ENCODE measurements around the gene EMC9.

The EMC9 gene

GRCh38 chr14:24138396-24139271 lies 2.8 kb downstream of the EMC9 start:
- peaks cover 18% of the 10 kb centered on the region for H3K4me1 ChIP-seq (ENCODE audit: insufficient read depth, low read length)
- no peak overlapping the region for H3K4me3 ChIP-seq (ENCODE audit: low read length)
- no peaks in the 10 kb centered on the region for H3K27me3 ChIP-seq (ENCODE audit: insufficient read depth, low read length)
- no peak overlapping the region for H2AFZ ChIP-seq (ENCODE audit: low read depth, low read length)
- H3K36me3 ChIP-seq (ENCODE audit: insufficient read depth, low read length) = peaks cover 22% of the 10 kb centered on the region
- H3K9me3 ChIP-seq (ENCODE audit: low read length) = no peaks in the 10 kb centered on the region

DNA sequence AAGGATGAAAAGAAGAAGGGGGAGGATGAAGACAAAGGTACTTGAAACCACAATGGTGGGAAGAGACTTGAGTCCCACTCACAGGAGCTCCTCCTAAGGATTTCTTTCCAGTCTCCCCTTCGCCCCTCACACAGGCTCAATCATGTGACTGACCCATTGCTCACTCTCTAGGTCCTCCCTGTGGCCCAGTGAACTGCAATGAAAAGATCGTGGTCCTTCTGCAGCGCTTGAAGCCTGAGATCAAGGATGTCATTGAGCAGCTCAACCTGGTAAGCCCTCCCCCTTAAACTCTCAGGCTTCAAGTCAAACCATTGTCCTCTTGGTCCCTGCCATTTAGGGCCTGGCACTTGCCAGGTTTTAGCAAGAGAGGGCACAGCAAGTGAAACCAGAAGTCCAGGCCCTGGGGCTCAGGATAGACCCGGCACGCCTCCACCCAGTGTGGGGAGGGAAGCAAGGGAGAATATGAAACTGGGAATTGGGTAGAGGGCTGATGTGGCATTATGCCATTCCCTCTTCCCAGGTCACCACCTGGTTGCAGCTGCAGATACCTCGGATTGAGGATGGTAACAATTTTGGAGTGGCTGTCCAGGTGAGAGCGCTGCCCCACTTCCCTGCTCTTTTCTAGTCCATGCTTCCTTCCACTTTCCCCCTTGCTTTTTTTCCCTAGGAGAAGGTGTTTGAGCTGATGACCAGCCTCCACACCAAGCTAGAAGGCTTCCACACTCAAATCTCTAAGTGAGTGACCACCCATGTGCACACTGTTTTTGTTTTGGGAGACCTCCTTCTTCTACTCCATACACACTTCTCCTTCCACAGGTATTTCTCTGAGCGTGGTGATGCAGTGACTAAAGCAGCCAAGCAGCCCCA lies 3.6 kb downstream of the EMC9 start:
- Histone ChIP-seq H3K9me3 (ENCODE audit: low read length) (no peaks in the 10 kb centered on the region), H3K4me1 (ENCODE audit: insufficient read depth, low read length) (peaks cover 18% of the 10 kb centered on the region), H3K36me3 (ENCODE audit: insufficient read depth, low read length) (peaks cover 19% of the 10 kb centered on the region), H3K4me3 (ENCODE audit: low read length) (no peak overlapping the region), H3K27me3 (ENCODE audit: insufficient read depth, low read length) (no peaks in the 10 kb centered on the region), H2AFZ (ENCODE audit: low read depth, low read length) (no peak overlapping the region)

DNA sequence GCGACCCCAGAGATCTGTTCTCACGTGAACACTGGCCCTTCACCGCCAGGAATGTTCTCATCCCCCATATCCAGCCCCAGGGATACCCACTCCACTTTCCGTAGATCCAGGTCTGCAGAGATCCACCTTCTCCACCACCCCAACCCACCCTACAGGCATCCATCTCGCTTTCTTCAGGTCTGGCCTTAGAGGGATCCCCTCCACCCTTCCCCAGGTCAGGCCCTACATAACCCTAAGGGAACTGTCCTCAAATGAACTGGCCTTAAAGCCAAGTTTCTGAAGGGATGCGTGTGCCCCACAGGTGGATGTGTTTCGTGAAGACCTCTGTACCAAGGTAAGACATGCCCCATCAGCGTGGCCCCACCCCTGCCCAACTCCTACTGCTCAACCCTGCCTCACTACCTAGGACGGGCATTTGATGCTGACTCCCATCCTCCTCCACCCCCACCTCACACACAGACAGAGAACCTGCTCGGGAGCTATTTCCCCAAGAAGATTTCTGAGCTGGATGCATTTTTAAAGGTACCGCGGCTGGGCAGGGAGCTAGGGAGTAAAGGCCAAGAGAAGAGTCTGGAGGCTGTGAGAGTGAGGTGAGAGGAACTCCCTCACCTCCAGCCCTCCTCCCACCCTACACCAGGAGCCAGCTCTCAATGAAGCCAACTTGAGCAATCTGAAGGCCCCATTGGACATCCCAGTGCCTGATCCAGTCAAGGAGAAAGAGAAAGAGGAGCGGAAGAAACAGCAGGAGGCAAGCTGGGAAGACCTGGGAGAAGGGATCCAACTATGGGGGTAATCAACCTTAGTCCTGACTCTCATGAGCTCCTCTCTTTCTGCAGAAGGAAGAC lies 4.5 kb downstream of the EMC9 start:
- peak overlapping the region; percentile 75 for H3K4me3 ChIP-seq (ENCODE audit: low read length)
- H2AFZ ChIP-seq (ENCODE audit: low read depth, low read length) = no peak overlapping the region
- H3K4me1 ChIP-seq (ENCODE audit: insufficient read depth, low read length) = peaks cover 15% of the 10 kb centered on the region

GRCh38 chr14:24135834-24136683 lies 5.3 kb downstream of the EMC9 start, which contains the start of gene PSME1:
Gene PSME1, plus strand, starts transcription at chr14:24136194. Its CDS starts 69 bp downstream, at chr14:24136263.
- no peaks in the 10 kb centered on the region for H3K27me3 ChIP-seq (ENCODE audit: insufficient read depth, low read length)
- H3K4me1 ChIP-seq (ENCODE audit: insufficient read depth, low read length) = peaks cover 15% of the 10 kb centered on the region
- H3K4me3 ChIP-seq (ENCODE audit: low read length) = peak within 1 kb of the TSS; percentile 75
- no peaks in the 10 kb centered on the region for H3K9me3 ChIP-seq (ENCODE audit: low read length)
- H3K36me3 ChIP-seq (ENCODE audit: insufficient read depth, low read length) = peaks cover 19% of the 10 kb centered on the region
- peak within 1 kb of the TSS; percentile 78 for H2AFZ ChIP-seq (ENCODE audit: low read depth, low read length)

More for the DNA sequence above, 4.5 kb downstream of the EMC9 start:
- no peaks in the 10 kb centered on the region for H3K9me3 ChIP-seq (ENCODE audit: low read length)
- peaks cover 19% of the 10 kb centered on the region for H3K36me3 ChIP-seq (ENCODE audit: insufficient read depth, low read length)
- H3K27me3 ChIP-seq (ENCODE audit: insufficient read depth, low read length) = no peaks in the 10 kb centered on the region

- Histone ChIP-seq H3K9me3 (ENCODE audit: low read length) (no peaks in the 10 kb centered on the region), H3K4me3 (ENCODE audit: low read length) (peak overlapping the region; percentile 75), H3K36me3 (ENCODE audit: insufficient read depth, low read length) (peaks cover 19% of the 10 kb centered on the region), H3K4me1 (ENCODE audit: insufficient read depth, low read length) (peaks cover 15% of the 10 kb centered on the region), H3K27me3 (ENCODE audit: insufficient read depth, low read length) (no peaks in the 10 kb centered on the region), H2AFZ (ENCODE audit: low read depth, low read length) (peak overlapping the region; percentile 78)
Measured at GRCh38 chr14:24135584-24135833, 5.9 kb downstream of the EMC9 start.

GRCh38 chr14:24133735-24134134 lies 7.7 kb downstream of the EMC9 start:
- Histone ChIP-seq H3K36me3 (ENCODE audit: insufficient read depth, low read length) (peaks cover 11% of the 10 kb centered on the region), H3K4me1 (ENCODE audit: insufficient read depth, low read length) (peaks cover 7% of the 10 kb centered on the region), H3K4me3 (ENCODE audit: low read length) (no peak overlapping the region), H3K9me3 (ENCODE audit: low read length) (no peaks in the 10 kb centered on the region), H2AFZ (ENCODE audit: low read depth, low read length) (no peak overlapping the region), H3K27me3 (ENCODE audit: insufficient read depth, low read length) (no peaks in the 10 kb centered on the region)

DNA sequence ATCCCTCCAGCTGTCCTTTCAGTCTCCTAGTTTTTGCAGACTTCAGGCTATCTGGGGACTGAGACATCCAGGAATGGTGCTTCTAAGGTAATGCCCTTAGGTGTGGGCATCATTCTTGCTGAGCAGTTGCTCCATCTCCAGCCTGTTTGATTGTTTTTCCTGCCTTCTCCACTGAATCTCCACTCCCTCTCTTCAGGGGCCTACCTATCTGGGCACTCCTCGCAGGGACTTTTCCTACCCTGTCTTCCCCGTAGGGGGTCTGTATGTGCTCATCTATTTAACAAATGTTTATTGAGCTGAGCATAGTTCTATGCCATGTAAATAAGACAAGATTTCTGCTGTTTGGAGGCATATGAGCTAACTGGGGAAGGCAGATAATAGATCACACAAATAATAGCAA lies 8.4 kb downstream of the EMC9 start:
- Histone ChIP-seq H3K4me1 (ENCODE audit: insufficient read depth, low read length) (peaks cover 7% of the 10 kb centered on the region), H3K4me3 (ENCODE audit: low read length) (no peak overlapping the region), H2AFZ (ENCODE audit: low read depth, low read length) (no peak overlapping the region), H3K36me3 (ENCODE audit: insufficient read depth, low read length) (peaks cover 4% of the 10 kb centered on the region), H3K27me3 (ENCODE audit: insufficient read depth, low read length) (no peaks in the 10 kb centered on the region), H3K9me3 (ENCODE audit: low read length) (no peaks in the 10 kb centered on the region)

DNA sequence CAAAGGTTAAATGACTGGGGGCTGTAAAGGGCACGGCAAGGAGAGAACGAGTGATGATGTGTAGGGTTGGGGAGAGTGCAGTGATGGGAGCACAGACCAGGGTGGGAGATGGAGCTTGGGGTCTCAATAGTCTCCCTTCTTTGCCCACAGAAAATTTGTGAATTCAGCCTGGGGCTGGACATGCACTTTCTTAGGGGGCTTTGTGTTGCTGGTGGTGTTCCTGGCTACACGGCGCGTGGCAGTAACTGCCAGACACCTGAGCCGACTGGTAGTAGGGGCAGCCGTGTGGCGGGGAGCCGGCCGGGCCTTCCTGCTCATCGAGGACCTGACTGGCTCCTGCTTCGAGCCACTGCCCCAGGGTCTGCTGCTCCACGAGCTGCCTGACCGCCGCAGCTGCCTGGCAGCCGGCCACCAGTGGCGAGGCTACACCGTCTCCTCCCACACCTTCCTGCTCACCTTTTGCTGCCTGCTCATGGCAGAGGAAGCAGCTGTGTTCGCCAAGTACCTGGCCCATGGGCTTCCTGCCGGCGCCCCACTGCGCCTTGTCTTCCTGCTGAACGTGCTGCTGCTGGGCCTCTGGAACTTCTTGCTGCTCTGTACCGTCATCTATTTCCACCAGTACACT lies 9.2 kb downstream of the EMC9 start:
- Histone ChIP-seq H2AFZ (ENCODE audit: low read depth, low read length) (no peak overlapping the region), H3K4me3 (ENCODE audit: low read length) (no peak overlapping the region), H3K4me1 (ENCODE audit: insufficient read depth, low read length) (peaks cover 7% of the 10 kb centered on the region), H3K27me3 (ENCODE audit: insufficient read depth, low read length) (no peaks in the 10 kb centered on the region), H3K9me3 (ENCODE audit: low read length) (no peaks in the 10 kb centered on the region), H3K36me3 (ENCODE audit: insufficient read depth, low read length) (no peaks in the 10 kb centered on the region)

DNA sequence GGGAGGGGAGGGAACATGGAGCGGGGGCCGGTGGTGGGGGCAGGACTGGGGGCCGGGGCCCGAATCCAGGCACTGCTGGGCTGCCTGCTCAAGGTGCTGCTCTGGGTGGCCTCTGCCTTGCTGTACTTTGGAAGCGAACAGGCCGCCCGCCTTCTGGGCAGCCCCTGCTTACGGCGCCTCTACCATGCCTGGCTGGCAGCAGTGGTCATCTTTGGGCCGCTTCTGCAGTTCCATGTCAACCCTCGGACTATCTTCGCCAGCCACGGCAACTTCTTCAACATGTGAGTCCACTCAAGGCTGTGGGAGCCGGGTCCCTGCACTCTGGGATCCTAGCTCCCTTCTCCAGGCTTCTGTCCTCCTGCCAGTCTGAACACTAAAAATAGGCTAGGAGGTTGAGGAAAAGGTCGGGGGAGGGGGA lies 9.8 kb downstream of the EMC9 start:
- no peaks in the 10 kb centered on the region for H3K36me3 ChIP-seq (ENCODE audit: insufficient read depth, low read length)
- no peaks in the 10 kb centered on the region for H3K27me3 ChIP-seq (ENCODE audit: insufficient read depth, low read length)
- no peak overlapping the region for H3K4me3 ChIP-seq (ENCODE audit: low read length)
- H3K9me3 ChIP-seq (ENCODE audit: low read length) = no peaks in the 10 kb centered on the region
- no peak overlapping the region for H2AFZ ChIP-seq (ENCODE audit: low read depth, low read length)
- peaks cover 2% of the 10 kb centered on the region for H3K4me1 ChIP-seq (ENCODE audit: insufficient read depth, low read length)

GRCh38 chr14:24130717-24131548 lies 10.5 kb downstream of the EMC9 start:
- Histone ChIP-seq H3K4me3 (ENCODE audit: low read length) (no peak overlapping the region), H3K27me3 (ENCODE audit: insufficient read depth, low read length) (no peaks in the 10 kb centered on the region), H3K9me3 (ENCODE audit: low read length) (no peaks in the 10 kb centered on the region), H3K36me3 (ENCODE audit: insufficient read depth, low read length) (no peaks in the 10 kb centered on the region), H3K4me1 (ENCODE audit: insufficient read depth, low read length) (no peaks in the 10 kb centered on the region), H2AFZ (ENCODE audit: low read depth, low read length) (no peak overlapping the region)

DNA sequence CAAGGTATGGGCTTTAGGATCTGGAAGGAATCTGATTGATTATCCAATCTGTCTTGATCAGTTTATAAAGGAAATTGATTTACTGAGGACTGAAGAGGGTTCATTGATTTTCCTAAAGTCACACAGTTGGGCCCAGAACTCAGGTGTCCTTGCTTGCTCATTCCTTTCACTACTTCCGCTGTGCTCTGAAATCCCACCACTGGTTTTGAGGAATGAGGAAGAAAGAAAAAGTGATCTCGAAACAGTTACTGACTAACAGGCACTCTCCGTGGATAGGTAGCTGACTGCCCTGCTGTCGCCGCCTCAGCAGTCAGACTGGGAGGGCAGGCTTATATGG lies 11.0 kb downstream of the EMC9 start, which contains the start of gene FITM1:
Gene FITM1 (plus strand): TSS at position 280 of the 337 bp plus-strand sequence. CDS start 905 bp downstream, outside the sequence.
- Histone ChIP-seq H2AFZ (ENCODE audit: low read depth, low read length) (no peak within 1 kb of the TSS), H3K4me3 (ENCODE audit: low read length) (no peak within 1 kb of the TSS)

More for the DNA sequence above, 11.0 kb downstream of the EMC9 start, which contains the start of gene FITM1:
- Histone ChIP-seq H3K27me3 (ENCODE audit: insufficient read depth, low read length) (no peaks in the 10 kb centered on the region), H3K4me1 (ENCODE audit: insufficient read depth, low read length) (no peaks in the 10 kb centered on the region), H3K36me3 (ENCODE audit: insufficient read depth, low read length) (no peaks in the 10 kb centered on the region), H3K9me3 (ENCODE audit: low read length) (no peaks in the 10 kb centered on the region)

Data from neuron (in vitro differentiated cells).